Stimulated activated CD4-positive, alpha-beta T cell treated with anti-CD3 and anti-CD28 coated beads, TNF-alpha, amount 100 ng/mL, for 24 hours (primary cell): ENCODE measurements around the gene WDR76.

Experiments
- DNase-seq, 3 experiments: peaks; one replicate each; pipeline ENCODE4 v3.0.0-alpha.2; 2020; ENCODE audit warnings: low read depth in 3 of 3

WDR76 gene

GRCh38 chr15:43913941-43914340 lies 87.1 kb downstream of the WDR76 start:
- no peak for DNase-seq

GRCh38 chr15:43915631-43916325 lies 89.0 kb downstream of the WDR76 start:
- no peak for DNase-seq

- DNase-seq = no peak
These were observed 89.5 kb downstream of the WDR76 start for GRCh38 chr15:43916326-43916660.
